Osteoblast (primary cell): ENCODE measurements around the gene TMEM179. TPM values are rescaled to one million over a fixed set of nuclear protein-coding genes. Genes with fewer than 3 reads are reported as not detected.
"Not testable (repeated sequence)": the region's sequence is repeated elsewhere in the genome, so short reads cannot be mapped to it uniquely, and the experiment has no call there.

Experiments used
- DNase-seq: peaks from one replicate; pipeline ENCODE4 v3.0.0; 2011; ENCODE audit warnings: low spot score, mixed read lengths; ENCODE audit not compliant: insufficient read length; ENCODE audit errors: missing footprints
- H2AFZ ChIP-seq: 2 replicates; pipeline ENCODE4 v1.6.0; 2011; ENCODE audit warnings: mild to moderate bottlenecking, low read length
- H3K27ac ChIP-seq: 2 replicates; pipeline ENCODE4 v1.5.1; 2011; ENCODE audit warnings: mild to moderate bottlenecking, low read depth, low read length, moderate library complexity
- H3K27me3 ChIP-seq: 2 replicates; pipeline ENCODE4 v1.6.0; 2012; ENCODE audit warnings: mild to moderate bottlenecking, control low read depth, inconsistent platforms, low read length, moderate library complexity; ENCODE audit not compliant: insufficient read depth
- H3K36me3 ChIP-seq: 2 replicates; pipeline ENCODE4 v1.5.1; 2011; ENCODE audit warnings: mild to moderate bottlenecking, low read length, control low read depth, moderate library complexity; ENCODE audit not compliant: insufficient read depth
- H3K4me1 ChIP-seq: 2 replicates; pipeline ENCODE4 v1.5.1; 2011; ENCODE audit warnings: mild to moderate bottlenecking, low read length, control low read depth, moderate library complexity; ENCODE audit not compliant: insufficient read depth
- H3K4me2 ChIP-seq: 2 replicates; pipeline ENCODE4 v1.6.0; 2011; ENCODE audit warnings: mild to moderate bottlenecking, low read length; ENCODE audit not compliant: insufficient read depth
- H3K4me3 ChIP-seq: fragments of 200-600 bp; sonication (generic); 3 replicates; pipeline ENCODE4 v1.5.1; 2012; ENCODE audit warnings: mild to moderate bottlenecking, low read length, inconsistent platforms; ENCODE audit not compliant: insufficient read depth
- H3K79me2 ChIP-seq: 2 replicates; pipeline ENCODE4 v1.6.0; 2012; ENCODE audit warnings: mild to moderate bottlenecking, low read length, control low read depth, inconsistent platforms; ENCODE audit not compliant: insufficient read depth
- H3K9me3 ChIP-seq: 2 replicates; pipeline ENCODE4 v1.5.1; 2011; ENCODE audit warnings: low read depth, low read length, control low read depth
- H4K20me1 ChIP-seq: 2 replicates; pipeline ENCODE4 v1.6.0; 2012; ENCODE audit warnings: mild to moderate bottlenecking, low read length, control low read depth; ENCODE audit not compliant: insufficient read depth
- CTCF ChIP-seq: IDR thresholded peaks from 2 replicates; pipeline ENCODE4 v1.5.1; 2011; ENCODE audit warnings: mild to moderate bottlenecking, low read depth, low read length, moderate library complexity; ENCODE audit errors: extremely low read depth
- total RNA-seq: library from RNA; depleted of rRNA; stranded (reverse); fragments of >200 nt; gene quantifications from 2 replicates; pipeline ENCODE4 v1.2.3, GENCODE V29; 2012

TMEM179 gene
- total RNA-seq, 1 donor = not detected

DNA sequence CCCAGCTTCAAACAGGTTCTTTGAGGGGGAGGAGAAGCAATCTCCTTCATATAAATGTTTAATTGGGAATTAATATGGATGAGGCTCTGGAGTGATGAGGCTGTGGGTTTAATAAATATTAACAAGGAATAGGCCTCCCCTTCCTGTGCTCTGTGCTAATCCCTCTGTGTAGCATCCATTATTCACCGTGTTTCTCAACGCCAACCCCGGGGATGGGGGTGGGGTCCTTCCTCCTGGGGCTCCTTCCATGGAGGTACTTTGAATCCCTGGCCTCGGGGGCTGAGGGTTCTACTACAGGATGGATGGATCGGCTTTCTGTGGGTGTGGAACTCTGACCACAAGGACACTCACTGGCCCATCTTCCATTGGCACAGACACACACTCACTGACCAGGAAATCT, 34.9 kb upstream of the TMEM179 start:
- no peaks in the 10 kb centered on the region for H3K9me3 ChIP-seq
- H3K27ac ChIP-seq = no peak overlapping the region
- H3K4me1 ChIP-seq = no peaks in the 10 kb centered on the region
- H3K4me3 ChIP-seq = no peak overlapping the region
- H2AFZ ChIP-seq = no peak overlapping the region
- no peaks in the 10 kb centered on the region for H3K27me3 ChIP-seq
- no peak for TF ChIP-seq CTCF
- no peaks in the 10 kb centered on the region for H3K36me3 ChIP-seq
- H3K4me2 ChIP-seq = no peak overlapping the region
- DNase-seq = no peak
- H3K79me2 ChIP-seq = no peaks in the 10 kb centered on the region
- H4K20me1 ChIP-seq = no peaks in the 10 kb centered on the region

- H3K27me3 ChIP-seq = no peaks in the 10 kb centered on the region
These were observed 34.4 kb upstream of the TMEM179 start for GRCh38 chr14:104638927-104639450.

GRCh38 chr14:104638190-104638589, 33.6 kb upstream of the TMEM179 start:
- H3K4me3 ChIP-seq = no peak overlapping the region
- H4K20me1 ChIP-seq = no peaks in the 10 kb centered on the region
- TF ChIP-seq CTCF = no peak
- peak; percentile 36 for DNase-seq
- no peaks in the 10 kb centered on the region for H3K4me1 ChIP-seq
- H3K36me3 ChIP-seq = no peaks in the 10 kb centered on the region
- no peaks in the 10 kb centered on the region for H3K79me2 ChIP-seq
- H3K9me3 ChIP-seq = no peaks in the 10 kb centered on the region
- H3K27ac ChIP-seq = no peak overlapping the region
- no peak overlapping the region for H2AFZ ChIP-seq
- no peak overlapping the region for H3K4me2 ChIP-seq
- H3K27me3 ChIP-seq = no peaks in the 10 kb centered on the region

More at GRCh38 chr14:104638927-104639450, 34.4 kb upstream of the TMEM179 start:
- Histone ChIP-seq H3K79me2 (no peaks in the 10 kb centered on the region), H2AFZ (no peak overlapping the region), H3K9me3 (no peaks in the 10 kb centered on the region), H3K36me3 (no peaks in the 10 kb centered on the region), H3K4me3 (no peak overlapping the region), H3K4me2 (no peak overlapping the region), H4K20me1 (no peaks in the 10 kb centered on the region), H3K27ac (no peak overlapping the region), H3K4me1 (no peaks in the 10 kb centered on the region)
- TF ChIP-seq CTCF = no peak
- DNase-seq = no peak

DNA sequence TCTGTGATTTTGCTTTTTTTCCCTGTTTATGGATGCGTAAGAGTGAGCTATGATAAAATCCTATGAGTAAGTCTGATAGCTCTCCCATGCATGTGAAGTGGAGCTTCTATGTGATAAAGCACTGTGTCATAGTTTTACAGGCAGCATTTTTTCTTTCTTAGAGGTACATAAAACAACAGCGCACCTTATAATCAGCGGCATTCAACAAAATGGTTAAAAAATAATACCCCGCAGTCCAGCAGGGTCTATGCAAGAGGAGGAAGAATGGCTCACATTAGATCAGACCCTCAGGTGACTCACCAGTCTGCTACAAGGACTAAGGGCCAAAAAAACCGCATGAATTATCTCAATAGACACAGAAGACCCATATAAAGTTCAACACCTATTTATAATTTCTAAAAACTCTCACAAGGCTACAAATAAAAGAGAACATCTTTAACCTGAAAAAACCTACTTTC, 33.0 kb upstream of the TMEM179 start:
- Histone ChIP-seq H3K79me2 (no peaks in the 10 kb centered on the region), H3K36me3 (no peaks in the 10 kb centered on the region), H3K27ac (no peak overlapping the region), H3K4me2 (no peak overlapping the region), H3K4me3 (no peak overlapping the region), H3K9me3 (no peaks in the 10 kb centered on the region), H4K20me1 (no peaks in the 10 kb centered on the region), H3K27me3 (no peaks in the 10 kb centered on the region), H3K4me1 (no peaks in the 10 kb centered on the region), H2AFZ (no peak overlapping the region)
- peak; percentile 79 for DNase-seq
- no peak for TF ChIP-seq CTCF

GRCh38 chr14:104636846-104637545, 32.4 kb upstream of the TMEM179 start:
- not testable (repeated sequence) for H3K36me3 ChIP-seq

More at GRCh38 chr14:104636846-104637545, 32.4 kb upstream of the TMEM179 start:
- not testable (repeated sequence) for H2AFZ ChIP-seq, H4K20me1 ChIP-seq, DNase-seq, H3K27ac ChIP-seq, H3K27me3 ChIP-seq, H3K4me3 ChIP-seq, H3K79me2 ChIP-seq, H3K4me2 ChIP-seq, H3K4me1 ChIP-seq, H3K9me3 ChIP-seq
